GM23338 (cell line): ENCODE data around the gene IGF1.

ENCODE experiments used
- EZH2 ChIP-seq: fragments of 200-600 bp; sonication (generic); IDR thresholded peaks from one replicate; pipeline ENCODE4 v1.8.0; 2017; ENCODE audit warnings: antibody characterized with exemption, mild to moderate bottlenecking, low read depth; ENCODE audit not compliant: unreplicated experiment
- JUNB ChIP-seq: IDR thresholded peaks from one replicate; pipeline ENCODE4 v1.6.1; 2016; ENCODE audit warnings: antibody characterized with exemption; ENCODE audit not compliant: unreplicated experiment
- TF ChIP-seq, protein P1 (sequence below): IDR thresholded peaks from one replicate; pipeline ENCODE4 v1.6.1; 2018; ENCODE audit warnings: antibody characterized with exemption; ENCODE audit not compliant: unreplicated experiment
- TF ChIP-seq, protein P2 (sequence below), 2 experiments: fragments of 200-600 bp in 1 of 2; sonication (generic) in 1 of 2; conservative IDR thresholded peaks; 2 replicates each; pipeline versions ENCODE4 v1.5.1 to v1.6.1; 2016 to 2017; ENCODE audit warnings: antibody characterized with exemption in 2 of 2, low read depth in 2 of 2, mild to moderate bottlenecking in 2 of 2, moderate library complexity in 1 of 2

DNA sequence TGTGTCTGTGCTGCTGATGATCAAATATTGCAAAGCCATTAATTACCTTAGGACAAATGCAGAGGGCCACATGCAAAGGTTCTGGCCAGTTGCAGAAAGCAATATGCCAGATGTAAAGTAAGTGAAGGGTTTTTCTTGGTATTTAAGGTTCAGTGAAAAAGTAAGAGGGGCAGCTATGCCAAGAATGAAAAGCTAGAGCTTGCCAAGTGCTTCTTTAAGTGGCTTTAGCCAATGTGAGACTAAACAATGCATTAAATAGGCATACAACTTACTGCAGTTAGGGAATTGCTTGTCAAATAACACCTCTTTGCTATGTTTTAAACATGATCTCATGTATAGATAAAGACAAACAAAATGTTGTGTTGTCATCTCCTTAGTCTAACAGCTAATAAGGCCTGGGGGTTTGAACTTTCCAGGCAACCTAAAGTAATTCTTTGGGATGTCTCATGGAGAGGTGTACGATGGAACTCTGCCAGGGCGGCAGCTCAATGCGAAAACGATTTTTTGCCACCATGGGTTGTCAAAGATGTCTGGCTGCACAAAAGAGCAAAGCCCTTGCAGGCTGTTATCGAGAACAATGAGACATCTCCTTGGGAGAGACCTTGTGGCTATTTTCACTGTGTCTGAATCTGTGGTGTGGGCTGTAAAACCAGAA is 12.0 kb downstream of the IGF1 start:
- TF ChIP-seq, protein P1, sequence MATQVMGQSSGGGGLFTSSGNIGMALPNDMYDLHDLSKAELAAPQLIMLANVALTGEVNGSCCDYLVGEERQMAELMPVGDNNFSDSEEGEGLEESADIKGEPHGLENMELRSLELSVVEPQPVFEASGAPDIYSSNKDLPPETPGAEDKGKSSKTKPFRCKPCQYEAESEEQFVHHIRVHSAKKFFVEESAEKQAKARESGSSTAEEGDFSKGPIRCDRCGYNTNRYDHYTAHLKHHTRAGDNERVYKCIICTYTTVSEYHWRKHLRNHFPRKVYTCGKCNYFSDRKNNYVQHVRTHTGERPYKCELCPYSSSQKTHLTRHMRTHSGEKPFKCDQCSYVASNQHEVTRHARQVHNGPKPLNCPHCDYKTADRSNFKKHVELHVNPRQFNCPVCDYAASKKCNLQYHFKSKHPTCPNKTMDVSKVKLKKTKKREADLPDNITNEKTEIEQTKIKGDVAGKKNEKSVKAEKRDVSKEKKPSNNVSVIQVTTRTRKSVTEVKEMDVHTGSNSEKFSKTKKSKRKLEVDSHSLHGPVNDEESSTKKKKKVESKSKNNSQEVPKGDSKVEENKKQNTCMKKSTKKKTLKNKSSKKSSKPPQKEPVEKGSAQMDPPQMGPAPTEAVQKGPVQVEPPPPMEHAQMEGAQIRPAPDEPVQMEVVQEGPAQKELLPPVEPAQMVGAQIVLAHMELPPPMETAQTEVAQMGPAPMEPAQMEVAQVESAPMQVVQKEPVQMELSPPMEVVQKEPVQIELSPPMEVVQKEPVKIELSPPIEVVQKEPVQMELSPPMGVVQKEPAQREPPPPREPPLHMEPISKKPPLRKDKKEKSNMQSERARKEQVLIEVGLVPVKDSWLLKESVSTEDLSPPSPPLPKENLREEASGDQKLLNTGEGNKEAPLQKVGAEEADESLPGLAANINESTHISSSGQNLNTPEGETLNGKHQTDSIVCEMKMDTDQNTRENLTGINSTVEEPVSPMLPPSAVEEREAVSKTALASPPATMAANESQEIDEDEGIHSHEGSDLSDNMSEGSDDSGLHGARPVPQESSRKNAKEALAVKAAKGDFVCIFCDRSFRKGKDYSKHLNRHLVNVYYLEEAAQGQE: no peak
- TF ChIP-seq JUNB (no peak), EZH2 (no peak)
- TF ChIP-seq, protein P2, sequence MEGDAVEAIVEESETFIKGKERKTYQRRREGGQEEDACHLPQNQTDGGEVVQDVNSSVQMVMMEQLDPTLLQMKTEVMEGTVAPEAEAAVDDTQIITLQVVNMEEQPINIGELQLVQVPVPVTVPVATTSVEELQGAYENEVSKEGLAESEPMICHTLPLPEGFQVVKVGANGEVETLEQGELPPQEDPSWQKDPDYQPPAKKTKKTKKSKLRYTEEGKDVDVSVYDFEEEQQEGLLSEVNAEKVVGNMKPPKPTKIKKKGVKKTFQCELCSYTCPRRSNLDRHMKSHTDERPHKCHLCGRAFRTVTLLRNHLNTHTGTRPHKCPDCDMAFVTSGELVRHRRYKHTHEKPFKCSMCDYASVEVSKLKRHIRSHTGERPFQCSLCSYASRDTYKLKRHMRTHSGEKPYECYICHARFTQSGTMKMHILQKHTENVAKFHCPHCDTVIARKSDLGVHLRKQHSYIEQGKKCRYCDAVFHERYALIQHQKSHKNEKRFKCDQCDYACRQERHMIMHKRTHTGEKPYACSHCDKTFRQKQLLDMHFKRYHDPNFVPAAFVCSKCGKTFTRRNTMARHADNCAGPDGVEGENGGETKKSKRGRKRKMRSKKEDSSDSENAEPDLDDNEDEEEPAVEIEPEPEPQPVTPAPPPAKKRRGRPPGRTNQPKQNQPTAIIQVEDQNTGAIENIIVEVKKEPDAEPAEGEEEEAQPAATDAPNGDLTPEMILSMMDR (conservative IDR thresholded peaks at IDR 0.05; ENCODE audit: low read depth in 2 of 2): no peak
